Astrocyte (in vitro differentiated cells and primary cell): Measurements from ENCODE around the gene APELA.

Experiments used
- EZH2 ChIP-seq: IDR thresholded peaks from 2 replicates; pipeline ENCODE4 v1.6.1; 2012; ENCODE audit warnings: mild to moderate bottlenecking, low read length, inconsistent platforms; ENCODE audit not compliant: insufficient read depth
- TF ChIP-seq, protein P1 (sequence below): IDR thresholded peaks from 2 replicates; pipeline ENCODE4 v1.5.1; 2011; ENCODE audit warnings: low read depth, mild to moderate bottlenecking, inconsistent platforms, low read length, moderate library complexity; ENCODE audit not compliant: insufficient read depth

DNA sequence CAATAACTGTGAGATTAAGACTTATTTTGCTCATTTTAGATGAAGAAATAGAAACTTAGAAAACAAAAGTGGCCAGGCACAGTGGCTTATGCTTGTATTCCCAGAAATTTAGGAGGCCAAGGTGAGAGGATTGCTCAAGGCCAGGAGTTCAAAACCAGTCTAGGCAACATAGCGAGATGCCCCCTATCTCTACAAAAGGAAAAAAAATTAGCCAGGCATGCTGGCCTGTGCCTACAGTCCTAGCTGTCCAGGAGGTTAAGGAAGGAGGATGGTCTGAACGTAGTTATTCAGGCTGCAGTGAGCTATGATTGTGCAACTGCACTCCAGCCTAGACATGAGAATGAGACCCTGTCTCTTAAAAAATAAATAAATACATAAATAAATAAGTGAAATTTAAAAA is 28.0 kb downstream of the APELA start:
- TF ChIP-seq, protein P1, sequence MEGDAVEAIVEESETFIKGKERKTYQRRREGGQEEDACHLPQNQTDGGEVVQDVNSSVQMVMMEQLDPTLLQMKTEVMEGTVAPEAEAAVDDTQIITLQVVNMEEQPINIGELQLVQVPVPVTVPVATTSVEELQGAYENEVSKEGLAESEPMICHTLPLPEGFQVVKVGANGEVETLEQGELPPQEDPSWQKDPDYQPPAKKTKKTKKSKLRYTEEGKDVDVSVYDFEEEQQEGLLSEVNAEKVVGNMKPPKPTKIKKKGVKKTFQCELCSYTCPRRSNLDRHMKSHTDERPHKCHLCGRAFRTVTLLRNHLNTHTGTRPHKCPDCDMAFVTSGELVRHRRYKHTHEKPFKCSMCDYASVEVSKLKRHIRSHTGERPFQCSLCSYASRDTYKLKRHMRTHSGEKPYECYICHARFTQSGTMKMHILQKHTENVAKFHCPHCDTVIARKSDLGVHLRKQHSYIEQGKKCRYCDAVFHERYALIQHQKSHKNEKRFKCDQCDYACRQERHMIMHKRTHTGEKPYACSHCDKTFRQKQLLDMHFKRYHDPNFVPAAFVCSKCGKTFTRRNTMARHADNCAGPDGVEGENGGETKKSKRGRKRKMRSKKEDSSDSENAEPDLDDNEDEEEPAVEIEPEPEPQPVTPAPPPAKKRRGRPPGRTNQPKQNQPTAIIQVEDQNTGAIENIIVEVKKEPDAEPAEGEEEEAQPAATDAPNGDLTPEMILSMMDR: no peak
- no peak for TF ChIP-seq EZH2
